CD14-positive monocyte (primary cell): Measurements from ENCODE around the gene STRA6. TPM values are rescaled to one million over a fixed set of nuclear protein-coding genes. Genes with fewer than 3 reads are reported as not detected.

Source experiments
- DNase-seq, 3 donors: peaks; one replicate each; pipeline ENCODE4 v3.0.0-alpha.2; 2011 to 2022
- H2AFZ ChIP-seq: 2 replicates; pipeline ENCODE4 v1.6.0; 2012; ENCODE audit warnings: mild to moderate bottlenecking, low read depth, low read length, inconsistent platforms; ENCODE audit not compliant: insufficient read depth, poor library complexity, severe bottlenecking
- H3K27ac ChIP-seq, 2 donors: 1 replicate in 1 of 2; 2 replicates in 1 of 2; pipeline ENCODE4 v1.5.1; 2012 to 2013; ENCODE audit warnings: low read length in 2 of 2, control low read depth in 1 of 2, inconsistent platforms in 1 of 2, low read depth in 1 of 2, mild to moderate bottlenecking in 1 of 2
- H3K27me3 ChIP-seq, 2 donors: one replicate each; pipeline versions ENCODE4 v1.6.0 to v1.6.1; 2011 to 2013; ENCODE audit warnings: low read length in 2 of 2; ENCODE audit not compliant: control insufficient read depth in 2 of 2, insufficient read depth in 2 of 2
- H3K36me3 ChIP-seq, 2 donors: replicated peaks in 1 of 2; 1 replicate in 1 of 2; 2 replicates in 1 of 2; pipeline versions ENCODE4 v1.5.1 to v1.6.1; 2012 to 2013; ENCODE audit warnings: low read length in 2 of 2, control low read depth in 1 of 2, inconsistent platforms in 1 of 2, mild to moderate bottlenecking in 1 of 2; ENCODE audit not compliant: insufficient read depth in 2 of 2, control insufficient read depth in 1 of 2
- H3K4me1 ChIP-seq, 2 donors: 1 replicate in 1 of 2; 2 replicates in 1 of 2; pipeline versions ENCODE4 v1.5.1 to v1.6.1; 2012 to 2013; ENCODE audit warnings: low read length in 2 of 2, control low read depth in 1 of 2, inconsistent platforms in 1 of 2, mild to moderate bottlenecking in 1 of 2, moderate library complexity in 1 of 2; ENCODE audit not compliant: insufficient read depth in 2 of 2, control insufficient read depth in 1 of 2
- H3K4me2 ChIP-seq: replicated peaks from 2 replicates; pipeline ENCODE3; 2012; ENCODE audit warnings: low read length, moderate library complexity, mild to moderate bottlenecking; ENCODE audit not compliant: poor library complexity, severe bottlenecking; ENCODE audit errors: extremely low read depth
- H3K4me3 ChIP-seq, 3 experiments: fragments of 200-600 bp in 1 of 3; sonication (generic) in 1 of 3; replicated peaks in 1 of 3; 1 replicate in 2 of 3; 2 replicates in 1 of 3; pipeline ENCODE4 v1.5.1; 2011 to 2013; ENCODE audit warnings: low read length in 3 of 3, mild to moderate bottlenecking in 3 of 3, control low read depth in 2 of 3, low read depth in 2 of 3, inconsistent platforms in 1 of 3, moderate library complexity in 1 of 3
- H3K79me2 ChIP-seq: 2 replicates; pipeline ENCODE4 v1.6.0; 2012; ENCODE audit warnings: mild to moderate bottlenecking, control low read depth, inconsistent platforms, low read length, moderate library complexity; ENCODE audit not compliant: insufficient read depth
- H3K9ac ChIP-seq: 2 replicates; pipeline ENCODE4 v1.6.0; 2017; ENCODE audit warnings: low read length, mild to moderate bottlenecking; ENCODE audit not compliant: insufficient read depth, poor library complexity, severe bottlenecking
- H3K9me3 ChIP-seq, 2 donors: replicated peaks in 1 of 2; 1 replicate in 1 of 2; 2 replicates in 1 of 2; pipeline versions ENCODE4 v1.5.1 to v1.6.1; 2012 to 2013; ENCODE audit warnings: low read length in 2 of 2, control low read depth in 1 of 2; ENCODE audit not compliant: control insufficient read depth in 1 of 2, insufficient read depth in 1 of 2
- H4K20me1 ChIP-seq: 2 replicates; pipeline ENCODE4 v1.6.0; 2012; ENCODE audit warnings: mild to moderate bottlenecking, low read length, control low read depth, moderate library complexity; ENCODE audit not compliant: insufficient read depth
- H3K27ac Mint-ChIP-seq, 7 donors: one replicate each; pipeline ENCODE4 v1.8.0; 2020; ENCODE audit warnings: mild to moderate bottlenecking in 7 of 7, mixed read lengths in 7 of 7, moderate library complexity in 6 of 7, inconsistent platforms in 2 of 7
- H3K27me3 Mint-ChIP-seq, 3 donors: one replicate each; pipeline ENCODE4 v1.8.0; 2021 to 2022; ENCODE audit warnings: low read depth in 3 of 3, mild to moderate bottlenecking in 3 of 3, mixed read lengths in 3 of 3, moderate library complexity in 3 of 3, inconsistent platforms in 1 of 3
- H3K36me3 Mint-ChIP-seq, 2 donors: one replicate each; pipeline ENCODE4 v1.8.0; 2020; ENCODE audit warnings: mixed read lengths in 2 of 2, inconsistent platforms in 1 of 2, mild to moderate bottlenecking in 1 of 2
- H3K4me1 Mint-ChIP-seq: one replicate; pipeline ENCODE4 v1.8.0; 2020; ENCODE audit warnings: mild to moderate bottlenecking, mixed read lengths
- H3K4me3 Mint-ChIP-seq, 2 donors: one replicate each; pipeline ENCODE4 v1.8.0; 2020; ENCODE audit warnings: mild to moderate bottlenecking in 2 of 2, mixed read lengths in 2 of 2, moderate library complexity in 1 of 2
- H3K9me3 Mint-ChIP-seq, 7 donors: one replicate each; pipeline ENCODE4 v1.8.0; 2020 to 2022; ENCODE audit warnings: mixed read lengths in 7 of 7, mild to moderate bottlenecking in 6 of 7, moderate library complexity in 6 of 7, inconsistent platforms in 2 of 7
- WGBS: methylation state at CpG from one replicate; pipeline ENCODE4 v1.1.5; 2013; ENCODE audit warnings: missing lambda C conversion rate; ENCODE audit not compliant: insufficient coverage; 5-methylcytosine and 5-hydroxymethylcytosine counted together
- intact Hi-C, 2 donors: fragments of 100-400 bp; cut with micrococcal nuclease; formaldehyde crosslinking; loops; one replicate each; pipeline versions ENCODE4 v1.15.0 to v1.15.1; 2023
- polyA plus RNA-seq, 3 donors: library from polyadenylated mRNA; depleted of rRNA in 1 of 3; unstranded in 2 of 3; stranded (reverse) in 1 of 3; fragments of 300-500 nt in 2 of 3; fragments of >200 nt in 1 of 3; fragmentation: Illumina TruSeq in 2 of 3; gene quantifications; 1 replicate in 2 of 3; 2 replicates in 1 of 3; pipeline ENCODE4 v1.2.3, GENCODE V29; 2012 to 2021
- TF ChIP-seq, protein P1 (sequence below): fragments of 200-600 bp; IDR thresholded peaks from one replicate; pipeline ENCODE4 v1.8.0; 2022; ENCODE audit warnings: antibody characterized with exemption, mild to moderate bottlenecking

STRA6 gene
- polyA plus RNA-seq, 3 donors: not detected

DNA sequence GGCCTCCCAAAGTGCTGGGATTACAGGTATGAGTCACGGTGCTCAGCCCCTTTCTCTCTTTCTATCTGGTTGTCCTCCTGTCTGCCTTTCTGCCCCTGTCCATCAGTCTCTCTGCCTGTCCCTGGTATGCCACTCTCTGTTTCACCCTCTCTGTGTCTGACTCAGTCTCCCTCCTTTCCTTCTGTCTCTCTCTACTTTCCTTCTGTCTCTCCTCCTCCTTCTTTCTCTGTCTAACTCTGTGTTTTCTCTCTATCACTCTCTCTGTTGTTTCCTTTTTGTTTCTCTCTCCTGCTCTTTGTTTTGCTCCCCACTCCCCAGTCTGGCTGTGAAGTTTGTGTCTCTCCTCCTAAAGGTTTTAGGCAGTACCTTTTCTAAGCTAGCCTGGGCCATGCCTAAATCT lies 9.1 kb upstream of the STRA6 start:
- H3K27ac Mint-ChIP-seq: no peak overlapping the region
- Histone ChIP-seq H3K27me3 (no peaks in the 10 kb centered on the region), H3K4me1 (no peaks in the 10 kb centered on the region), H3K79me2 (no peaks in the 10 kb centered on the region), H4K20me1 (no peaks in the 10 kb centered on the region), H3K4me2 (no peak overlapping the region), H3K9ac (no peak overlapping the region), H3K27ac (no peak overlapping the region), H3K4me3 (no peak overlapping the region), H2AFZ (no peak overlapping the region), H3K36me3 (no peaks in the 10 kb centered on the region), H3K9me3 (no peaks in the 10 kb centered on the region)
- H3K4me3 Mint-ChIP-seq: no peak overlapping the region
- no peak for DNase-seq
- 100% methylated on average over 1 of the region's 1 CpG for WGBS
- no peaks in the 10 kb centered on the region for H3K9me3 Mint-ChIP-seq
- intact Hi-C loops: no loop called here
- no peaks in the 10 kb centered on the region for H3K36me3 Mint-ChIP-seq
- no peaks in the 10 kb centered on the region for H3K4me1 Mint-ChIP-seq
- peaks cover 1 to 14% (median 8%) of the 10 kb centered on the region in 3 donors for H3K27me3 Mint-ChIP-seq
- TF ChIP-seq, protein P1, sequence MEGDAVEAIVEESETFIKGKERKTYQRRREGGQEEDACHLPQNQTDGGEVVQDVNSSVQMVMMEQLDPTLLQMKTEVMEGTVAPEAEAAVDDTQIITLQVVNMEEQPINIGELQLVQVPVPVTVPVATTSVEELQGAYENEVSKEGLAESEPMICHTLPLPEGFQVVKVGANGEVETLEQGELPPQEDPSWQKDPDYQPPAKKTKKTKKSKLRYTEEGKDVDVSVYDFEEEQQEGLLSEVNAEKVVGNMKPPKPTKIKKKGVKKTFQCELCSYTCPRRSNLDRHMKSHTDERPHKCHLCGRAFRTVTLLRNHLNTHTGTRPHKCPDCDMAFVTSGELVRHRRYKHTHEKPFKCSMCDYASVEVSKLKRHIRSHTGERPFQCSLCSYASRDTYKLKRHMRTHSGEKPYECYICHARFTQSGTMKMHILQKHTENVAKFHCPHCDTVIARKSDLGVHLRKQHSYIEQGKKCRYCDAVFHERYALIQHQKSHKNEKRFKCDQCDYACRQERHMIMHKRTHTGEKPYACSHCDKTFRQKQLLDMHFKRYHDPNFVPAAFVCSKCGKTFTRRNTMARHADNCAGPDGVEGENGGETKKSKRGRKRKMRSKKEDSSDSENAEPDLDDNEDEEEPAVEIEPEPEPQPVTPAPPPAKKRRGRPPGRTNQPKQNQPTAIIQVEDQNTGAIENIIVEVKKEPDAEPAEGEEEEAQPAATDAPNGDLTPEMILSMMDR: no peak

DNA sequence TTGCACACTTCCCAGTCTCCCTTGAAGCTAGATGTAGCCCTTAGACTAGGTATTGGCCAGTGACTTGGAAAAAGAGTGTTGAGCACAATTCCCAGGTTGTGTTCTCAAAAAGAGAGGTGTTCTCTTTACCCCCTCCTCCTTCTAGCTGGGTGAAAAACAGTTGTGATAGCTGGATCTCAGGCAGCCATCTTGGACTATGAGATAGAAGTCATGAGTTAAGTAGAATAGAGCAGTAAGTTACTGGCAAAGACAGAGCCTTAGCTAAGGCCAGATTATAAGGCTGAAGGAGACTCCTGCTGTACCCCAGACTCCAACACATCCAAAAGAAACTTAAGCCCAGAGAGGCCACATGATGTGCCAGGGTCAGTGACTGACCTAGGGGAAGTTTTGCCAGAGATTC lies 8.1 kb upstream of the STRA6 start:
- no peak overlapping the region for H3K9ac ChIP-seq
- no peak overlapping the region for H3K4me3 ChIP-seq
- H3K27me3 ChIP-seq: no peaks in the 10 kb centered on the region
- no peaks in the 10 kb centered on the region for H3K79me2 ChIP-seq
- H2AFZ ChIP-seq: no peak overlapping the region
- TF ChIP-seq, protein P1: no peak
- no peaks in the 10 kb centered on the region for H3K36me3 ChIP-seq
- no peaks in the 10 kb centered on the region for H4K20me1 ChIP-seq
- Mint-ChIP-seq H3K9me3 (no peaks in the 10 kb centered on the region), H3K4me1 (no peaks in the 10 kb centered on the region), H3K36me3 (no peaks in the 10 kb centered on the region), H3K27ac (no peak overlapping the region), H3K27me3 (peaks cover 1 to 14% (median 8%) of the 10 kb centered on the region in 3 donors), H3K4me3 (no peak overlapping the region)
- H3K9me3 ChIP-seq: no peaks in the 10 kb centered on the region
- no peak overlapping the region for H3K4me2 ChIP-seq
- intact Hi-C loops: no loop called here
- H3K27ac ChIP-seq: no peak overlapping the region
- H3K4me1 ChIP-seq: no peaks in the 10 kb centered on the region
- no peak for DNase-seq
